Breast epithelium (tissue), 3 donors: ENCODE data around the gene LSG1.

Source experiments
- CTCF ChIP-seq, 3 donors: fragments of 450-650 bp; IDR thresholded peaks; one replicate each; pipeline ENCODE4 v1.5.1; 2016 to 2017; ENCODE audit warnings: antibody characterized with exemption in 3 of 3, mild to moderate bottlenecking in 3 of 3, moderate library complexity in 3 of 3
- POLR2A ChIP-seq: fragments of 450-650 bp; IDR thresholded peaks from one replicate; pipeline ENCODE4 v1.6.1; 2016; ENCODE audit warnings: antibody characterized with exemption, mild to moderate bottlenecking, moderate library complexity
- POLR2AphosphoS5 ChIP-seq, 3 donors: sonication (generic); formaldehyde crosslinking; IDR thresholded peaks; one replicate each; pipeline ENCODE4 v1.6.1; 2017; ENCODE audit warnings: antibody characterized with exemption in 3 of 3

GRCh38 chr3:194720048-194720447, 48.1 kb upstream of the LSG1 start:
- TF ChIP-seq CTCF (IDR thresholded peaks at IDR 0.05) (no peak), POLR2A (no peak), POLR2AphosphoS5 (IDR thresholded peaks at IDR 0.05) (no peak)
